GM23248 (cell line): ENCODE measurements around the gene PPP1R12B.

ENCODE experiments used
- EZH2 ChIP-seq: fragments of 200-600 bp; sonication (generic); IDR thresholded peaks from 2 replicates; pipeline ENCODE4 v1.6.1; 2018; ENCODE audit warnings: antibody characterized with exemption, mild to moderate bottlenecking; ENCODE audit not compliant: insufficient read depth, poor library complexity, severe bottlenecking
- EZH2phosphoT487 ChIP-seq: fragments of 200-600 bp; sonication (generic); IDR thresholded peaks from 2 replicates; pipeline ENCODE4 v1.6.1; 2018; ENCODE audit warnings: antibody characterized with exemption, moderate library complexity, mild to moderate bottlenecking, low read depth; ENCODE audit not compliant: insufficient read depth

DNA sequence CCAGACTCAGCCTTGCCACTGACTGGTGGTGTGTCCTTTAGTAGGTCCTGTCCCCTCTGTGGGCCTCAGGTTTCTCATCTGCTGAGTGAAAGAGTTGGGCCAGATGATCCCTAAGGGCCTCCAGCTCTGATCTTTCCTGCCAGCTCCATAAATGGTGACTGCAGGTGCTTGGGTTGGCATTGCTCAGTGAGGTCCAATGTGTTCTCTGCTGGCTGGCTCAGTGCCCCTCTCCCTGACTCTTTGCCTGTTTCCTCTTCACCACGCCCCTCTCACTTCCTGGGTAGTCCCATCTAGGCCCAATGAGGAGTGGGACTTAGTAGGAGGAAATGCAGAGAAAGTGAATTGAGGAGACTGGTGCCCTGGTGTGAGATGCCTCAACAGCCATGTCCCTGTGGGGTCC is 43.3 kb upstream of the PPP1R12B start:
- no peak for TF ChIP-seq EZH2
- no peak for TF ChIP-seq EZH2phosphoT487
